ENCODE measurements around the gene ST3GAL4. TPM values are rescaled to one million over a fixed set of nuclear protein-coding genes. Genes with fewer than 3 reads are reported as not detected.

ST3GAL4 gene
- total RNA-seq, 4 donors from 2014 or later: 13.2 to 59.3 (median 41.9) TPM

GRCh38 chr11:126457817-126458216 is 102.3 kb downstream of the ST3GAL4 start:
- TF ChIP-seq CTCF (IDR thresholded peaks at IDR 0.05): no peak
- no peak for DNase-seq (ENCODE audit: low spot score)
- ATAC-seq (ENCODE audit: low FRiP score): no peak

- no peak for ATAC-seq (ENCODE audit: low FRiP score)
Observed at GRCh38 chr11:126459691-126460281, 104.3 kb downstream of the ST3GAL4 start.

GRCh38 chr11:126460417-126461095 is 105.1 kb downstream of the ST3GAL4 start:
- no peak for ATAC-seq (ENCODE audit: low FRiP score)
- DNase-seq (ENCODE audit: low spot score): no peak
- no peak for TF ChIP-seq CTCF (IDR thresholded peaks at IDR 0.05)

More at GRCh38 chr11:126459691-126460281, 104.3 kb downstream of the ST3GAL4 start:
- TF ChIP-seq CTCF (IDR thresholded peaks at IDR 0.05): no peak
- no peak for DNase-seq (ENCODE audit: low spot score)

GRCh38 chr11:126461096-126461440 is 105.6 kb downstream of the ST3GAL4 start:
- DNase-seq (ENCODE audit: low spot score) (no peak), ATAC-seq (ENCODE audit: low FRiP score) (no peak)
- TF ChIP-seq CTCF (IDR thresholded peaks at IDR 0.05): no peak

GRCh38 chr11:126461996-126462395 is 106.5 kb downstream of the ST3GAL4 start:
- ATAC-seq (ENCODE audit: low FRiP score) (no peak), DNase-seq (ENCODE audit: low spot score) (no peak)
- TF ChIP-seq CTCF (IDR thresholded peaks at IDR 0.05): no peak

GRCh38 chr11:126462422-126462821 is 106.9 kb downstream of the ST3GAL4 start:
- ATAC-seq (ENCODE audit: low FRiP score): no peak
- no peak for TF ChIP-seq CTCF (IDR thresholded peaks at IDR 0.05)
- DNase-seq (ENCODE audit: low spot score): no peak

Small RNAs within 50 kb of the gene (small RNA-seq; reads per million reads assigned to genes)
- not detected for gene AP001318.3

Other genes with a start within 250 kb of the ST3GAL4 start
- 10 to 100 TPM; 19.3 to 42.0 (median 24.0) TPM for gene RPUSD4, start 144.0 kb upstream of the ST3GAL4 start, total RNA-seq
- 10 to 100 TPM; 12.1 to 16.1 (median 13.3) TPM for gene FAM118B, start 143.9 kb upstream of the ST3GAL4 start, total RNA-seq
- gene SRPRA, start 86.8 kb upstream of the ST3GAL4 start, total RNA-seq: 100 to 1,000 TPM in 1 of 4 donors, 10 to 100 TPM in 3; 83.5 to 109 (median 91.8) TPM
- gene FOXRED1, start 86.5 kb upstream of the ST3GAL4 start, total RNA-seq: 10 to 100 TPM; 10.2 to 27.3 (median 17.4) TPM
- gene TIRAP, start 72.6 kb upstream of the ST3GAL4 start, total RNA-seq: 10 to 100 TPM in 1 of 4 donors, 1 to 10 TPM in 3; 6.0 to 17.0 (median 8.5) TPM
- gene DCPS, start 51.6 kb upstream of the ST3GAL4 start, total RNA-seq: 10 to 100 TPM in 2 of 4 donors, 1 to 10 TPM in 2; 8.0 to 12.4 (median 9.9) TPM